CD4-positive, alpha-beta T cell treated with Interferon alpha-2 for 1 hour (primary cell): ENCODE results near the gene GALNT14.

Source experiments
- DNase-seq, 2 donors: peaks; one replicate each; pipeline ENCODE4 v3.0.0-alpha.2; 2020 to 2022

The GALNT14 gene

DNA sequence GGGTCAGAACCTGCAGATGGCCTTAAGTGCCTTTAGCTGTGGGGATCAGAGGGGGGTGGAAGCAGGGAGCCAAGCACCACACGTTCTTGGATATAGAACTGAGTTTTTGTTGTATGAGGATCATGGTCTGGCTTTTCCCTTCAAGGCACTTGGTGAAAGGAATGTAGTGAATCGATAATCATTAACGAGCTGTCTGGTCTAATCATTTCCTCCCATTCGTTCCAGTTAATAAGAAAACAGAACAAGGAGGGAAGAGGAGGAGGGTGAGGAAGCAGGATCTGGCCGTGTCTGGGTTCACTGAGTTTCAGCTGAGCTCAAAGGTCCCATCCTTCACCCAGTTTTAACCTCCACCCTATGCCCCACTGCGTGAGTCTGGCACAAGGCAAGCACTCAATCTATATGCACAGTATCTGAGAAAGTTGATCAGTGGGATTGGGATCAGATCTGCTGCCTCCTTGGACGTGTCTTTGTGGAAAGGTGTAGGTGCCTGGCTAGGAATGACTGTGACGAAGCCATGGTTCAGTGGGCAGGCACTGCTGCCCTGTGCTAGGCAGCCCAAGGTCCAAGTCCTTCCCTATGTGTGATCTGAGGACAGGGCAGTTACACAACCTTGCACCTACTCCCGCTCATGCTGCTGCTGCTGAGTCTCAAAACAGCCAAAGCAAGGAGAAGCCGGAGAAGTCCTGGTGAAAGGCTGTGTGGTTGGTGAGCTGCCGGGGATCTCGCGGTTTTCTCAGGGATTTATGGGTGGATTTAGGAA lies 54.8 kb downstream of the GALNT14 start:
- DNase-seq = no peak

DNA sequence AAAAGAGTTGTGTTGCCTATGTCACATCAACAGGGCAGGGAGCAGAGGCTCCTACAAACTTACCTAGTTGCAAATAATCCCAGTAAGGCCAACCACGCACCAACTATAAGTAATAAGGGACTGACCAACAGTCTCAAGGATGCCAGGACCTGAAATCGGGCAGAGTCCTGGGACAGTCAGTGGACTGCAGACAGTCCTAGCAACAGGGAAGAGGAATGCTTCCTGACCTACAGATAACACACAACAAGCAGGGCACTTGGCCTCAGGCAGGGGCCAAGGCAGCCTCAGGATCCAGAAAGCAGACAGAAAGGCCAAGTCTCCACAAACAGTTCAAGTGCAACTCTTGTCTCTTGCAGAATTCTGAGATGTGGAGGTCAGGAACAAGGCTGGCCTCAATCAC lies 56.2 kb downstream of the GALNT14 start:
- no peak for DNase-seq

DNA sequence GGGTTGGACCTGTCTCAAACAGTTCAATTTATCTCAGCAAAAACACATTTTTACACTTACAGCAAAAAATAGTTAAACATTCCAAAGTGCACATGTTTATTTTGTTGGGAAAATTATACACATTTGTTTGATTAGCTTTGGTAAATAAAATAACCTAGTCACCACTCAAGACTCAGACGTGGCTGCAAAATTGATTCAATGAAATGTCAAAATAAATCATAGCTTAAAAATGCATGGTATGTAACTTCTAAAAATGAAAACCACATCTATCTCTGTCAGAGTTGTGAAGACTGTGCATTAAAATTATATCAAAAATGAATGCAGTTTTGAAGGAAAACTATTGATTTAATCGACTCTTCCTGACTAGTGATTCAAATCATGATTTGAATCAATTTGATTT lies 56.7 kb downstream of the GALNT14 start:
- DNase-seq = no peak

DNA sequence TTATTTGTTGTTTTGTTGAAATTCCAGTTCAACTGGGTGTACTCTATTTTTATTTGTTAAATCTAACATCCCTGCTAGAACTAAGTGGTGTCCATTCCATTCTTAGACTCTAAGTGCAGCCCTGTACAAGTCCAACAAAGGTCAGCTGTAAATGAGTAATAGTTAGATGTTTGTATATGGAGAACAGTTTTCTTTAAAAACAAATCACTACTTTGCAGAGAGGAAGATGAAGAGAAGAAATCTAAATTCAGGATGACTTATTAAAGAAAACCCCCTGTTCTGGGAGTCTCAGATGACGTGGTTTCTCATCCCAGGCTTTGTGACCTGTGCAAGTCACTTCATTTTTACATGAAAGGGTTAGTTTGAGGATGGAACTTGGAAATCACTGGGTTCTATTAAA lies 57.9 kb downstream of the GALNT14 start:
- no peak for DNase-seq

DNA sequence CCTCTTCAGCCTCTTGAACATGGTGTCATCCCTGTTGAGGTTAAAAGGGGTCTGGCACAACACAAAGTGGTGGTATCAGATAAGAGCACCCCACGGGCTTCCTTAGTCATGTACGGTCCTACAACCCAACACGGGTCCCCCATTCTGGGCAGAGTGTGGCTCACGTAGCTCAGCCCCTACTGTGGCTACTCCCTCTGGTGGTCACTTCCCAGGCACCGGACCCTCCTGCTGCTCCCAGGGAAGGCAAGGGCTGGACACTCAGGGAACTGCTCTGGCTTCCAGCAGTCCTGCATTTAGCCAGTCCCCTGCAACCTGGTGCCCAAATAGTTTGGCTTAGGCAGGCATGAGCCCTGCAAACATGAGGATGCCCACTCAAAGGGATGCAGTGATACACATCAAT lies 58.6 kb downstream of the GALNT14 start:
- DNase-seq = no peak

DNA sequence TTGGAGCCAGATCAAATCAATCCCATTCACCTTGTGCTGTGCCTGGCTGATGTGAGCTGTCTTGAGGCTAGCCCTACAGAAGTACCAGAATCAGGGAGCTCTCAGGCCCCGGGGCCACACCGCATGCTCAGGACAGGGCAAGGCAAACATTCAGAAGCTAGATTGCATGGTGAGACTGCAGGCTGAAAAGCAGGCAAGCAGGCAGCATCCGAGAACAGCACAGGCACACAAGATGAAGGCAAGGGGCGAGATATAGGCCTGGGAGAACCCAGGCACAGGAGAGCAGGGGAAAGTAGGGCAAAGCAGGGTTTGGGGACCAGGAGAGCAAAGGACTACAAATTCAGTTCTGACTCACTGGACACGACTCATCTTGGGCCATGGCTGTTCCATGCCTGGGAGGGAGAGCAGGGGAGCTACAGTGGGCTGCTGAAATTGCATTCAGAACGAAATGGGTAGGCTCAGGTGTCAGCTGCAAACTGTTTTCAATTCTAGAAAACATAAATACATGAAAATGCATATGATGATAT lies 59.6 kb downstream of the GALNT14 start:
- no peak for DNase-seq

DNA sequence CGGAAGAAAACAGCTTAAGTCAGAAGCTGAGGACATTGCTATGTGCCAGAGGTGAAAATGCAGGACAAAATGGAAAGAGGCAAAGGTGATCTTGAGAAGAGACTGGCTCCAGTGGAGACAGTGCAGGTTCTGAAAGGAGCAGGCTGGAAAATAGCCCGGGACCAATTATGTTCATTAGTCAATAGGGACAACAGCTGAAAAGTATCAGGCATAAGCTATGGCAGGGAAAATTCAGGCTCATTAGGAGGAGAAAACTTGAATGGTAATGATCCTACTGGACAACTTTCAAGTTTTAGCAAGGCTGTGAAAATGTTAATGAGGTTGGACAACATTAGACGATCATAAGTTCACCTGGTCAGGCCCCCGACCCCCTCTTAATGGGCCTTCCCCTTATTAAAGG lies 60.2 kb downstream of the GALNT14 start:
- DNase-seq = no peak

DNA sequence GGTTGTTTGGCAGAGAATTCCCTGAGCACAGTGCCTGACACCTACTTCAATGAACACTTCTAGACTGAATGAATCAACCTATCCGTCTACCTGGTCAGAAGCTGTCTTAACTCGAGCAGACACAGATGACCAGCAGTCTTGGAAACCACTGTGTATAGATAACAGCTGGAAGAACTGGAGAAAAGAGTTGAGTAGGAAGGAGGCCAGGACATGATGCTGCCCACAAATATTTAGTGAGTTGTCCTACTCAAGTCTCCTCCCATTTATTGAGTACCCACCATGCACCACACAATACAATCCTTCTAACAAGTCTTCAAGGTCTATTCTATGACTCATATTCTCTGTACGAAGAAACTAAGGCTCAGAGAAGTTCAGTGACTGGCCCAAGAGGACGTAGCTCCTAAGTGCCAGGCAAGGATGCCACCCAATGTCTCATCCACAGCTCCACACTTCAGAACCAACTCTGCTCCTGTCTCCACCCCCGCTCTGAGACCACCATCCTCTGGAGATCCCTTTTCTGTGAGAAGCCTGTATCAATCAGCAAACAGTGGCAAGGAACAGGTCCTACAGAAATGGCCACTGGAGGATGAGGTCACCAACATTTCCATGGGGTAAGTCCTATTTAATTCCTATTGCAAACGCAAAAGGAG lies 62.2 kb downstream of the GALNT14 start:
- DNase-seq = no peak

DNA sequence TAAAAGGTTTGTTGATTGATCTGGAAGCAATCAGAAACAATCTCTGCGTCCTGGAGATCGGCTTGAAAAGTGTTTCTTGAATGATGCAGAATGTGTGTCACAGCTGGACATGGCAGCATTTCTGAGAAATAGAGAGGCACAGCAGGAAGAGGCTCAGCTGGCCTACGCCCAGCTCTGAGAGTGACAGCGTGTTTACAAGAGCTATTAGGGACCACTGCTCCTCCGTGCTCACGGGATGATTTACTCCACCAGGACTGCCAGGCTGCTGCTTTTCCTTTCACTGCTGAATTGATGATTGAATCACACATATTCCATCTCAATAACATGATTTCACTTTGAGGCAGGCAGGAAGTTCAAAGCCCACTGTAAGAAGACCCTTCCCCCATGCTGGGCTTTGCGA lies 62.8 kb downstream of the GALNT14 start:
- DNase-seq = no peak

DNA sequence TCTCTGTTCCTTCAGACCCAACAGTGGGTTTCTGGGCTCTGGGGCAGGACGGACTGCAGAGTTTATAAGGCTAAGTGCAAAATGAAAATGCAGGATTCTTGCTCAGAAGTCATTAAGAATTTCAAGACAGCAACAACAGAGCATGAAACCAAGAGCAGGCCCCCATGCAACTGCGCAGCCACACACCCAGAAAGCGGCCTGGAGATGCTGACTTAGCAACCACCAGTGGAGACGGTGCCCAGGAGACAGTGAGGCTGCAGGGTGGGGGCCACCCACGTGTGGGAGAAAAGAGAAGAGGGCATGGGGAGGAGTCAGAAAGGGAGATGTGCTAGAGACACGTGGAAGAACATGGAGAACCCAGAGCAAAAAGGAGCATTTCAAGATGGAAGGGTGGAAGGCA lies 66.5 kb downstream of the GALNT14 start:
- no peak for DNase-seq

DNA sequence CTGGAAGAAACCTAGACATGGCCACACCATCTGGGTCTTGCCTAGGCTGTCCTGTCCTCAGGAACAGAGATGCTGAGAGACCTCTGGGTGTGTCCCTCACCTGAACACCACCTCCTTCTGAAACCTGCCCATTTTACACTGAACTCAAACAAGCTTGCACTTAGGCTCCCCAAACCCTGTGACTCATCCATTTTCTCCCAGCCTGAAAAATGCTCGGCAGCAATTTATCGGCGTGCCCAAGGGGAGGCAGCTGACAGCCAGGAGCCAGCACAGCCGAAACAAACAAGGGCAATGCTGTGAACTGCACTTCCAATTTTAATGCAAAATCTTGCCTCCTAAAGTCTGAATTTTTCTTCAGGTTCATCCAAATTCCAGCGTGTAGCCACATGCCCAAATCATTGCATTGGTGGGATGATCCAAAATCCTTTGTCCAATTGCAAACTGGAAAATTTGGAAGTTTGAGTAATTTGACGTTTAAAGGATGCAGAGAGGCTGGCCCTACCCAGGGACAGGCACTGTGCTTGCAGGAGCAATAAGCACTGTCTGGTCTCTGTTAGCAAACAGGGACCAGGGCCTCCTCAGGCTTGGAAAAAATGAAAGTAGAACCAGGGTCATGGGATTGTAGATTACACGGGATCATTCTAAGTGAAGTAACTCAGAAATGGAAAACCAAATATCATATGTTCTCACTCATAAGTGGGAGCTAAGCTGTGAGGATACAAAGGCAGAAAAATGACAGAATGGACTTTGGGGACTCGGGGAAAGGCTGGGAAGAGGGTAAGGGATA lies 67.7 kb downstream of the GALNT14 start:
- DNase-seq = no peak

DNA sequence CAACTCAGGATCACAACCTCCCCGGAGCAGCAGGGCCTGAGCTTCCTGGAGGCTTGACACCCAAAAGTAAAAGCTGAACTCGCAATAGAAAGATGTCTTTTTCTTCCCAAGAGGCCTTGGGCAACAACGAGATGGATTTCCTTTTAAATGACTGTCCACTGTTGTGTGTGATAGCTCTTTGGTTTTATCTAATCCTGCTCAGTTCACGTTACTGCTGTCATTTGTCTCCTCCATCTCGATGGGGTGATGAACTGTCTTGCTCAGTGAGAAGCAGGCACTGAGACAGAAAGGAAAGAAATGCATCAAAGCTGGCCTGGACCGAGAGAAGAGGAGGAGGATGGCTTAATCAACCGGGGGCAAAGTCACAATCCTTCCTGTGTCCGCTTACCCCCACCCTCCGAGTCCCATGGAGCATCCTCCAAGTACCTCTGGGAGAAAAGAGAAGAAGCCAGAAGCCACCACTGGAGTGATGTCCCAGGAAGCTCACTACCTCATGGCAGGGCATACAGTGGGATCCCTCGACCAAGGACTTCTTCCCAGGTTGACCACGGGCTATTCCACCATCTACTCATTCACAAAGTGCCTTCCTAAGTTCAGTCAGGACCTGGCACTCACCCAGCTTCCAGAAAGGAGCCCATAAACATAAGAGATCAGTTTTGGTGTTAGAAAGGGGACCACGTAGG lies 68.5 kb downstream of the GALNT14 start:
- DNase-seq = no peak

DNA sequence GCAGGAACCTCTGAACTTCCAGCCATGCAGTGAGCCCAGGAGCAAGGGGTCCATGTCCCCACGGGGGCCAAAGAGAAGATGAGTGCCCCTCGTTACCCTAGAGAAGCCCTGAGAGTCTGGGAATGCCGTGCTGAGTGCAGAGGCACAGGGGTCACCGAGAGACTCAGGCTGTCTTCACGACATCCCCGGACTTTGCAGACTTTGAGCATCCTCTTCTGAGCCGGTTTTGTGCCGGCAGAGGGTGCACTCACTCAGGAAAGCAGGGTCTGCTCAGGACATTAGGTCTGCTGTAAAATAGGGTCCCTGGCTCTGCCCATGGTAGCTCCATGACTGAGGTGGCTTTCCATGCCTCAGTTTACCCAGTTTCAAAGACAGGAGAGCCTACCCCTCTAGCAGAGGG lies 71.0 kb downstream of the GALNT14 start:
- no peak for DNase-seq

DNA sequence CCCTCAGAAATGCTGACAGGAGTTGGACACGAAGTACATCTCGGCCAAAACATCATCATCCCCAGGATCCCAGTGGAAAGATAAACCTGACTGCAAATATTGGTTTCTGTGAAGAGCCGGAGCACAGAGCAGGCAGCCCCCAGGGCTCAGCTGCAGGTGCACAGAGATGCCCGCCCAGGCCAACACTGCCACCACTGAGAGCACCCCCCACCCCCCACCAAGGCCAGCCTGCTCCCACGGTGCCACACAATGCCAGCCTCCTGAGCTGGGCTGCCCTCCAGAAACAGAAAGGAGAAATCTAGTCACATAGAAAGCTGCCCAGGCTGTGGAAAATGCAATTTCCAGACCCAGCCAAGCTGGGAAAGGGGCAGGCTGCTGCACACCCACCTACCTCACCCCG lies 71.7 kb downstream of the GALNT14 start:
- no peak for DNase-seq

DNA sequence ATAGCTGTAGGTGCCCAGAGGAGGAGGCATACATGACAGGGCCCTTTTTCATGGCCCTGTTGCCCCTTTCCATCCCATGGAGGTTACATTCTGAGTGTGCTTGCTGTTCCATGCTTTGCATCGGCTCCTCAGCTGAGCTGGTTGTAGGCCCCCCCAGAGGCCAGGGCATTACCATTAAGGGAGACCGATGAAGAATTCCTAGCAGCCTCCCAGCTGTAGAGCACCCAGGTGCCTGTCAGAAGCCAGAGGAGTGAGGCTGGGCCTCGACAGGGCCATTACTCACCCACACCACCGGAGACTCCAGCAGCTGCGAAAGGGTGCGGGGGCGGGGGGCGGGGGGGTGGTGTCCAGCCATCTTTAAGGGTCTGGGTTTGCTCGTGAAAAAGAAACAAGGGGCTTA lies 72.2 kb downstream of the GALNT14 start:
- no peak for DNase-seq

DNA sequence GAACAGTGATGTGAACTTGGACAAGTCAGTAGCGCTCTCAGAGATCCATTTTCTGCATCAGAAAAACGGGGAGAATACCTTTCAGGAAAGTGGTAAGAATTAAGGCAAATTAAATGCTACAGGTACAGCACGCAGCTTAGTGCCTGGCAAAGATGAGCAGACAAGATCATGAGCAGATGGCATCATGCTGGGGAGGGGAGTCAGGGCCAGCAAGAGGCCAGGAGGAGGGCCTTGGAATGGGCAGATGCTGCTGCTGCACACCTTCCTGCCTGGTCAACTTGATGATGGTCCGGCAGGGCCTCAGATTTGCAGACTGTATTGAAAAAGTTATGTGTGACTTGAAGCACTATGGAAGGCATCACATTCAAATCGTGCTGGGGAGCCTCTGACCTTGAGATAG lies 72.9 kb downstream of the GALNT14 start:
- DNase-seq = no peak

DNA sequence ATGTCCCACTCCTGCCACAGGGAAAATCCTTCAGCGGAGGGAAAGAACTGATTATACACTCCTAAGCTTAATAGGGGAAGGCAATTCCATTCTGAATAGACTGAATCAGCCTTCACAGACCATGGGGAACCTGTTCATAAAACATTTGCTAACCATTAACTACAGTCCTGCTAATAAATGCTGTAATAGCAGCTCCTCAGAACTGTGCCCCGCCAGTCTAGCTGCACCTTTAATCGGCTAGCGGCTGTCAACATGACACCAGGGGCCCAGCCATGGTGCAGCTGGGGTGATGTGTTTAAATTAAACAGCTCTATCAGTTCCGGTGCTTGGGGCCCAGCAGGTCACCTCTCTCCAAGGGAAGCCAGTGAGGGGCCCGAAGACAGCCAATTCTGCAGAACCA lies 77.8 kb downstream of the GALNT14 start:
- DNase-seq = no peak

DNA sequence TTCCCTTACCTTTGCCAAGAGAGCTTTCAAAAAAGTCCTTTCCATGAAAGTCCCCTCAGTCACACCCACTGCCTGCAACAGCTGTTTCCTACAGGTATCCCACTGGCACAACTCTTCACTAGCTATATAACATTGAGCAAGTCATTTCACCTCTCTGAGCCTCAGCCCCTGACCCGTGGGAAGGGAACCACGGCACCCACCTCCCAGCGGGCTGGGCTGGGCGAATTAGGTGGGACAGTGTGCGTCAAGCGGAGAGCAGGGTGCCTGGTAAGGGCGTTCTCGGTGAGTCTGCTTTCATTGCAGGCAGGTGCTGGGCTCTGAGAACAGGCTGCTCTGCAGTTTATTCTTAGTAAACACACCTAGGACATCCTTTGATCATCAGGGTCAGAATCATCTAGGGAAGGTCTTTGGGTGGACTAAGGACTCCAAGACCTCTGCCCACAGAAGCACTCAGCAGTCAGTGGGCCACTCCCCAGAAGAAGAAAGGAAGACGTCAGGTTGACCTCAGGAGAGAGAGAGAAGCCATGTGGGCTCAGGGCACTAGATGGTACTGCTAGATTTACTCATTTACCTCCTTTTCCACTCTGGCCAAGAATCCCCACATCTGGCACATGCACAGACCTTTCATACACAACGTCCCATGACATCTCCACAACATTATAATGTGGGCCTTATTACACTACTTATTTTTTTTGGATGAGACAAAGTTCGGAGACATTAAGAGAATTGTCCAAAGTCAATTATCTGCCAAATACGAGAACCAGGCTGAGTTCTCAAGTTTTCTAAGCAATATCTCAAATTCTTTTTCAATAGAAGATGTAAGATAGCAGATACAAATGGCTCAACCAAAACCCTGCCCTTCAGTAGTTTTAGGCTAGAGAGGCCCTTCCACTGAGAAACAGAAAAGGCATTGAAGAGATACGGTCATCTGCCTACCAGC lies 79.9 kb downstream of the GALNT14 start:
- no peak for DNase-seq

DNA sequence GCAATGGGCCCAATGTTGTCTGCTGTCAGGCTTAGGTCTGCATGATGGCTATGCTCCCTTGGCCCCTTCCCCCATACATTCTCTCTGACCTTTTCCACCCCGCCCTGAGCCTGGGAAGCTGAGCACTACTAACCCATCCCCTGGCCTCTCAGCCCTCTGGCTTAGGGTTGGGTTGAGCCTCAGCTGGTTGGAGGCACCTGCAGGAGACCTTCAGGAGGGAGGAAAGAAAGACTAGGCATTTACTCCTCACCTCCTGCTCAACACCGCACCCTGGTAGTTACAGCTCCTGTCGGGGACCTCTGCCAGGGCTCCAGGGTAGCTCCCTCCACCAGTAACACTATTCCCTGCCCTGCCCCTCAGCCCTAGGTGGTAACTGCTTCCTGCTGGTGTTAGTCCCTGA lies 80.5 kb downstream of the GALNT14 start:
- DNase-seq = no peak

DNA sequence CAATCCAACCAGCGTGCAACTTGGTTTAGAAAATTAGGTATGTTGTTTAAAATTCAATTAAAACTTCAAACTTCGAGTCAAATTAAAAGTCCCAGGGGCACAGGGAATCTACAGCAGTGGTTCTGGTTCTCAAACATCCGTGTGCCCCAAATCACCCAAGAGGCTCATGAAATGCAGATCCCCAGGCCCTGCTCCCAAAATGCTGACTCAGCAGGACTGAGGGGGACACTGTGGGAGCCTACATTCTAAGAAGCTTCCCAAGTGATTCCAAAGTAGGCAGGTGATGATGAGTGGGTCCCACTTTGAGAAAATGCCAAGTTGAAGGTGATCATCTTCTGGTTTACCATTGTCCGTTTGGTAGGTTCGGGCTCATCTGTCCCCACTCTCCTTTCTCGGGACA lies 82.3 kb downstream of the GALNT14 start:
- DNase-seq = no peak

DNA sequence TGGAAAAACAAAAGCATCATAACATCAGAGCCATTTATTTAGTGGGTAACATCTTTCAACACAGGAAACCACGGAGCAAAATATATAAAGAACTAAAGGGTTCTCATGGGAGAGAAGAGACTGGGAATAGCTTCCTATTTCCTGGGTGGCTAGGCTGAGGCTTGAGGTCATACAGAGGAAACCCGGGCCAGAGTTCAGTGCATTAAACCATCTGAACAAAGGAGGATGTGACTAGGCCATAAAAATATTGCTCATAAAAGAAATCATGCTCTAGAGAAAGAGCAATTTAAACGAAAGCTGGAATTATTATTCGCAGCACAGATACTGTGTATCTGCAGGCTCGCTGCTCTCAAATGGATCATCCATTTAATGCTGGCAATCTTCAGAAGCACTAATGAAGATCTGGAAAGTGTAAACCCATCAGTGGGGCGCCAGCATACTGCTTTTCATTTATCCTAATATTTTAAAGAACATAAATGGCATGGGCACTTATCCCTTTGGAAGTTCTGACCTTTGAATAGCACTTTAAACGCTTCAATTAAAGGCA lies 83.3 kb downstream of the GALNT14 start:
- no peak for DNase-seq
